Transverse colon (tissue), 4 donors: ENCODE measurements around the gene HIF3A.

Source experiments
- CTCF ChIP-seq, 5 experiments: fragments of 200-600 bp in 3 of 5; fragments of 450-650 bp in 2 of 5; sonication (generic) in 3 of 5; IDR thresholded peaks; 1 replicate in 2 of 5; 2 replicates in 3 of 5; pipeline ENCODE4 v1.5.1; 2016 to 2017; ENCODE audit warnings: antibody characterized with exemption in 5 of 5, inconsistent platforms in 3 of 5, mild to moderate bottlenecking in 2 of 5, moderate library complexity in 1 of 5
- EP300 ChIP-seq: sonication (generic); formaldehyde crosslinking; IDR thresholded peaks from one replicate; pipeline ENCODE4 v1.6.1; 2017; ENCODE audit warnings: antibody characterized with exemption, low read depth
- POLR2A ChIP-seq: fragments of 450-650 bp; IDR thresholded peaks from one replicate; pipeline ENCODE4 v1.6.1; 2016; ENCODE audit warnings: antibody characterized with exemption, mild to moderate bottlenecking, moderate library complexity
- POLR2AphosphoS5 ChIP-seq, 3 donors: sonication (generic); formaldehyde crosslinking; IDR thresholded peaks; one replicate each; pipeline ENCODE4 v1.6.1; 2016; ENCODE audit warnings: antibody characterized with exemption in 3 of 3

GRCh38 chr19:46303691-46304397, 7.0 kb downstream of the HIF3A start:
- TF ChIP-seq CTCF (IDR thresholded peaks at IDR 0.05), result no peak
- TF ChIP-seq POLR2A, result peak; percentile 52
- peak in 2 of 3 donors; percentile 34 to 39 for TF ChIP-seq POLR2AphosphoS5 (IDR thresholded peaks at IDR 0.05)
- TF ChIP-seq EP300, result no peak
